DND-41 (cell line): ENCODE data around the gene NRCAM.

Experiments
- ATAC-seq: fragments of 200-7000 bp; cut with Tn5 transposase; 3 replicates; pipeline ENCODE4 v1.9.1; 2021; ENCODE audit warnings: low read depth; ENCODE audit not compliant: insufficient read depth
- DNase-seq: peaks from one replicate; pipeline ENCODE4 v3.0.0-alpha.2; 2020
- H2AFZ ChIP-seq: 2 replicates; pipeline ENCODE4 v1.6.0; 2012; ENCODE audit warnings: low read depth, low read length
- H3K27ac ChIP-seq: 2 replicates; pipeline ENCODE4 v1.5.1; 2012; ENCODE audit warnings: low read length, inconsistent platforms
- H3K27me3 ChIP-seq: fragments of 200-600 bp; sonication (generic); 2 replicates; pipeline ENCODE4 v1.6.0; 2012; ENCODE audit warnings: low read length, mild to moderate bottlenecking, inconsistent platforms; ENCODE audit not compliant: insufficient read depth, poor library complexity
- H3K36me3 ChIP-seq: 2 replicates; pipeline ENCODE4 v1.5.1; 2012; ENCODE audit warnings: low read length, inconsistent platforms; ENCODE audit not compliant: insufficient read depth
- H3K4me1 ChIP-seq: 2 replicates; pipeline ENCODE4 v1.5.1; 2012; ENCODE audit warnings: mild to moderate bottlenecking, low read length; ENCODE audit not compliant: insufficient read depth
- H3K4me2 ChIP-seq: 2 replicates; pipeline ENCODE4 v1.6.0; 2012; ENCODE audit warnings: mild to moderate bottlenecking, moderate library complexity, low read length, inconsistent platforms; ENCODE audit not compliant: insufficient read depth
- H3K4me3 ChIP-seq, 2 experiments: fragments of 200-600 bp in 1 of 2; shearing (Covaris generic) in 1 of 2; 2 replicates each; pipeline ENCODE4 v1.5.1; 2012 to 2016; ENCODE audit warnings: inconsistent platforms in 2 of 2, low read length in 2 of 2, mild to moderate bottlenecking in 2 of 2, low read depth in 1 of 2, moderate library complexity in 1 of 2
- H3K79me2 ChIP-seq: 2 replicates; pipeline ENCODE4 v1.6.0; 2012; ENCODE audit warnings: low read length, inconsistent platforms; ENCODE audit not compliant: insufficient read depth
- H3K9ac ChIP-seq: 2 replicates; pipeline ENCODE4 v1.6.0; 2012; ENCODE audit warnings: low read depth, mild to moderate bottlenecking, inconsistent platforms, low read length, moderate library complexity
- H3K9me3 ChIP-seq: 2 replicates; pipeline ENCODE4 v1.5.1; 2012; ENCODE audit warnings: low read length, moderate library complexity, mild to moderate bottlenecking, inconsistent platforms; ENCODE audit not compliant: insufficient read depth, severe bottlenecking
- H4K20me1 ChIP-seq: 2 replicates; pipeline ENCODE4 v1.6.0; 2012; ENCODE audit warnings: low read length; ENCODE audit not compliant: insufficient read depth
- EZH2 ChIP-seq: IDR thresholded peaks from 3 replicates; pipeline ENCODE4 v1.6.1; 2012; ENCODE audit warnings: borderline replicate concordance, low read depth, mild to moderate bottlenecking, moderate library complexity, low read length, inconsistent platforms; ENCODE audit not compliant: severe bottlenecking
- TF ChIP-seq, protein P1 (sequence below): IDR thresholded peaks from 2 replicates; pipeline ENCODE4 v1.5.1; 2012; ENCODE audit warnings: borderline replicate concordance, low read length, moderate library complexity, mild to moderate bottlenecking; ENCODE audit not compliant: poor library complexity, severe bottlenecking; ENCODE audit errors: extremely low read depth

Gene NRCAM

DNA sequence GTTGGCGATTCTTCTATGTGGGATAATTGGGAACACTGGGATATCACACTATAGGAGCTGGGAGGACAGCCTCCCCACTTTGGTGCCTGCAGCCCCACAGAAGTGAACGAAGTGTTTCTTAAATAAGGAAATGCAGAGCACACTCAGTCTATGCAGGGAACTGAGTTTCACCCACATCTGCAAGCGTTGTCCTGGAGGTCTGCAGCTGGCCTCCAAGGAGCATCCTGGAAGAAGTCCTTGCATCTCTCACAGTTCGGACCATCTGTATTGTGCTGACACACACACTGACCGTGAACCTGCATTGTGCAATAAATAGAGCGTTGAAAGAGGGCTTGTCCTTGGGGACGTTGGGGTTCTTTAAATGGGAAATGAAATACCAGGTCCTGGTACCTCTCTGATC, 351.9 kb downstream of the NRCAM start:
- H2AFZ ChIP-seq, result no peak overlapping the region
- ATAC-seq, result no peak
- DNase-seq, result no peak
- H3K4me3 ChIP-seq, result no peak overlapping the region
- no peak overlapping the region for H3K9ac ChIP-seq
- H3K9me3 ChIP-seq, result no peaks in the 10 kb centered on the region
- H3K27ac ChIP-seq, result no peak overlapping the region
- no peaks in the 10 kb centered on the region for H3K36me3 ChIP-seq
- H3K4me1 ChIP-seq, result no peaks in the 10 kb centered on the region
- H3K79me2 ChIP-seq, result no peaks in the 10 kb centered on the region
- H4K20me1 ChIP-seq, result no peaks in the 10 kb centered on the region
- no peaks in the 10 kb centered on the region for H3K27me3 ChIP-seq
- H3K4me2 ChIP-seq, result no peak overlapping the region
- TF ChIP-seq, protein P1, sequence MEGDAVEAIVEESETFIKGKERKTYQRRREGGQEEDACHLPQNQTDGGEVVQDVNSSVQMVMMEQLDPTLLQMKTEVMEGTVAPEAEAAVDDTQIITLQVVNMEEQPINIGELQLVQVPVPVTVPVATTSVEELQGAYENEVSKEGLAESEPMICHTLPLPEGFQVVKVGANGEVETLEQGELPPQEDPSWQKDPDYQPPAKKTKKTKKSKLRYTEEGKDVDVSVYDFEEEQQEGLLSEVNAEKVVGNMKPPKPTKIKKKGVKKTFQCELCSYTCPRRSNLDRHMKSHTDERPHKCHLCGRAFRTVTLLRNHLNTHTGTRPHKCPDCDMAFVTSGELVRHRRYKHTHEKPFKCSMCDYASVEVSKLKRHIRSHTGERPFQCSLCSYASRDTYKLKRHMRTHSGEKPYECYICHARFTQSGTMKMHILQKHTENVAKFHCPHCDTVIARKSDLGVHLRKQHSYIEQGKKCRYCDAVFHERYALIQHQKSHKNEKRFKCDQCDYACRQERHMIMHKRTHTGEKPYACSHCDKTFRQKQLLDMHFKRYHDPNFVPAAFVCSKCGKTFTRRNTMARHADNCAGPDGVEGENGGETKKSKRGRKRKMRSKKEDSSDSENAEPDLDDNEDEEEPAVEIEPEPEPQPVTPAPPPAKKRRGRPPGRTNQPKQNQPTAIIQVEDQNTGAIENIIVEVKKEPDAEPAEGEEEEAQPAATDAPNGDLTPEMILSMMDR, result no peak
- TF ChIP-seq EZH2, result no peak

DNA sequence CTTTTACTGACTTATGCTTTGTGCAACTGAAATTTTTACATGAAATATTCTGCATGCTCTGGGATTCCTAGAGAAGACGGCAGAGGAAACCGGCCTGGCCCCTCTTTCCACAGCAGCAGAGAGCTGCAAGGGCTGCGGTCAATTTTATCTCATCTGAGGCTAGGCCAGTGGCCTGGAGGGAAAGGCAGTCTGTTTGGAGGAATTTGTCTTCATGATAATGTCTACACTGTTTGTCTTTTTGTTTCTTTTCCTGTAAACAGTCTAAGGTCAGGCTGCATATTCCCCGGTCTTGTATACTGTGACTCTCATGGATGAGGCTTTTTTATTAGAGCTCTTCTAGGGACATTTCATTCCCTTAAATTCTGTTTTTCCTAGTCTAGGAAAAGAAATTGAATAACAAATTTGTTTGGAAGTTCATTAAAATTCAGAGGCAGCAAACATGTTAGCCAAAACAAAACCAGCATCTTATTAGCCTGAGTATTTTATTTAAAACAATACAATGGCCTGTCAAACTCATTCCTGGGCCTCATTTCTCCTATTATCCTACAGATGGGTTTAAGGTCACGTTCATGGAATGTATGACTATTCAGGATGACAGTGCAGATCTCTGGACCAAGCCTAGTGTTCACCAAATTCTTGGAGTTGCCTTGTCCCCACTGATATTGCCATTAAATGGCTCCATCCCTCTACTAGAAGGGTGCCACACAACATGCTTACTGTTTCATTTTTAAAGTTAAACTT, 352.5 kb downstream of the NRCAM start:
- no peak for ATAC-seq
- Histone ChIP-seq H3K27me3 (no peaks in the 10 kb centered on the region), H3K4me2 (no peak overlapping the region), H3K36me3 (no peaks in the 10 kb centered on the region), H3K27ac (no peak overlapping the region), H3K4me3 (no peak overlapping the region), H3K9ac (no peak overlapping the region), H2AFZ (no peak overlapping the region), H4K20me1 (no peaks in the 10 kb centered on the region), H3K4me1 (no peaks in the 10 kb centered on the region), H3K9me3 (no peaks in the 10 kb centered on the region), H3K79me2 (no peaks in the 10 kb centered on the region)
- no peak for TF ChIP-seq EZH2
- TF ChIP-seq, protein P1, result no peak
- DNase-seq, result no peak

DNA sequence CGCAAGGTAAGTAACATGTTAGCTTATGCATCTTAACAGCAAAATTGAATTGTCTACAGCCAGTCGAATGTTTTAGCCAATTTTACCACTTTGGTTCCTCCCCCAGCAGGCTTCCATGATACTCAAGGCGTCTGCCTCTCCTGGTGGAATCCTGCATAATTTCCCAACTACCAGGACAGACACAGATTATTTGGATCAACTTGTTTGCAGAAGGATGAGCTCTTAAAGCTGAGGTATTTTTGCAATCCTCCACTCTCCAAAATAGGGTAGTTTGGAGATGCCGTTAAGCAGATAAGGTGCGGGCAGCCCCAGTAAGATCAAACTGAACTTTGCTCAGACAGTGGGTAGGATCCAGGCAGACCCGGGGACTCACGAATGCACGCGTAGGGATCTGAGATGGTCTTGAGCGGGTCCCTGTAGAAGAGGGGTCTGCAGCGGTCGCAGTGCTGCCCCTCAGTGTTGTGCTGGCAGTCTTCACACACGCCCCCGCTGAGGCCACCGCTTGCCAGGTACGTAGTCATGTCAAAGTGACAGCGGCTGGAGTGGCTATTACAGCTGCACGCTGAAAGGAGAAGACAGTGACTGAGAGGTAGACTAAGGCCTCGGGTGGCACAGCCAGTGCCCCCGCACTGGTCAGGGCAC, 353.4 kb downstream of the NRCAM start:
- Histone ChIP-seq H3K79me2 (no peaks in the 10 kb centered on the region), H3K4me2 (no peak overlapping the region)

More for the DNA sequence above, 353.4 kb downstream of the NRCAM start:
- DNase-seq (no peak), ATAC-seq (no peak)
- H2AFZ ChIP-seq, result no peak overlapping the region
- H3K36me3 ChIP-seq, result no peaks in the 10 kb centered on the region
- H3K4me3 ChIP-seq, result no peak overlapping the region
- H3K27ac ChIP-seq, result no peak overlapping the region
- H3K9ac ChIP-seq, result no peak overlapping the region
- H3K4me1 ChIP-seq, result no peaks in the 10 kb centered on the region
- H3K27me3 ChIP-seq, result no peaks in the 10 kb centered on the region
- no peaks in the 10 kb centered on the region for H4K20me1 ChIP-seq
- TF ChIP-seq EZH2, result no peak
- TF ChIP-seq, protein P1, result no peak
- no peaks in the 10 kb centered on the region for H3K9me3 ChIP-seq
